Activated T-cell treated with anti-CD3 and anti-CD28 coated beads for 1 hour (primary cell): Measurements from ENCODE around the gene ABHD8.

Experiments used
- DNase-seq: peaks from one replicate; pipeline ENCODE4 v3.0.0-alpha.2; 2020; ENCODE audit warnings: low read depth

The ABHD8 gene, protein sequence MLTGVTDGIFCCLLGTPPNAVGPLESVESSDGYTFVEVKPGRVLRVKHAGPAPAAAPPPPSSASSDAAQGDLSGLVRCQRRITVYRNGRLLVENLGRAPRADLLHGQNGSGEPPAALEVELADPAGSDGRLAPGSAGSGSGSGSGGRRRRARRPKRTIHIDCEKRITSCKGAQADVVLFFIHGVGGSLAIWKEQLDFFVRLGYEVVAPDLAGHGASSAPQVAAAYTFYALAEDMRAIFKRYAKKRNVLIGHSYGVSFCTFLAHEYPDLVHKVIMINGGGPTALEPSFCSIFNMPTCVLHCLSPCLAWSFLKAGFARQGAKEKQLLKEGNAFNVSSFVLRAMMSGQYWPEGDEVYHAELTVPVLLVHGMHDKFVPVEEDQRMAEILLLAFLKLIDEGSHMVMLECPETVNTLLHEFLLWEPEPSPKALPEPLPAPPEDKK

GRCh38 chr19:17303167-17303939 lies at the start of gene ABHD8:
TSS of gene ABHD8 (minus strand) at chr19:17303425. CDS start at chr19:17301616, 1,809 bp downstream.
- peak; percentile 91 for DNase-seq

GRCh38 chr19:17352608-17353280 lies 49.5 kb upstream of the ABHD8 start:
- no peak for DNase-seq

GRCh38 chr19:17351815-17352435 lies 48.7 kb upstream of the ABHD8 start:
- no peak for DNase-seq

GRCh38 chr19:17348700-17349099 lies 45.5 kb upstream of the ABHD8 start:
- DNase-seq = no peak

DNA sequence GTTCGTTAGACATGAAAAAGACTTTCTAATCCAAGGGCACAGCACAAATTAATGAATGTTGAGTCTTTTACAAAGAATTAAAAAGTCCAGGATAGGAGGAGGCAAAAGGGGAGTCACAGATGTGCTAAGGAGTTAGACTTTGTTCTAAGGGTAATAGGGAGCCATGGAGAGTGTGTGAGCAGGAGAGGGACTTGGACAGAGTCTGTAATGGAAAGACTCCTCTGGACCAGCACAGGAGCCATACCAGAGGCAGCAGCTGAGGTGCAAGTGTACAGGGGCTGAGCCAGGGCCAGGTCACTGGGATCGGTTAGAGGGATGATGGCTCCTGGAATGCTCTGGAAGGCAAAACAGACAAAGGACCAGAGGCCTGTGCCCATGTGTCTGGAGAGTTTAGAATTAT lies 44.7 kb upstream of the ABHD8 start:
- no peak for DNase-seq

DNA sequence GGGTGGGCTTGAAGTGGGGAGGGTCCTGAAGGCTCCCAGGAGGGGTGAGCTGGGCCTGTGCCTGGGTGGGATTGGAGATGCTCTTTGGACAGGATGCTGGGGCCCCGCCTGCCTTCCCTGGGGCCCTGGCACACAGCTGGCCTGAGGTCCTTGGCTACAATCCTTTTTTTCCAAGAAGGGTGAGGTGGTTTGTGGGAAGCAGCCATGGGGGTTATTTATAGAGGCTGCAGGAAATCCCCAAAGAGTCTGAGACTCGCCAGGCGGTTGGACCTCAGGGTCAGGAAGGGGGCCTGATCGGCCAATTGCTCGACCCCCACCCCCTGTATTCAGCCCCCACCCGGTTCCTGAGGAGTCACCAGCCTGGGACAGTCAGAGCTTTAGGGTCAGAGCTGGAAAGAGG lies 44.1 kb upstream of the ABHD8 start:
- no peak for DNase-seq

- peak; percentile 76 for DNase-seq
Measured at GRCh38 chr19:17346109-17346671, 43.0 kb upstream of the ABHD8 start.

DNA sequence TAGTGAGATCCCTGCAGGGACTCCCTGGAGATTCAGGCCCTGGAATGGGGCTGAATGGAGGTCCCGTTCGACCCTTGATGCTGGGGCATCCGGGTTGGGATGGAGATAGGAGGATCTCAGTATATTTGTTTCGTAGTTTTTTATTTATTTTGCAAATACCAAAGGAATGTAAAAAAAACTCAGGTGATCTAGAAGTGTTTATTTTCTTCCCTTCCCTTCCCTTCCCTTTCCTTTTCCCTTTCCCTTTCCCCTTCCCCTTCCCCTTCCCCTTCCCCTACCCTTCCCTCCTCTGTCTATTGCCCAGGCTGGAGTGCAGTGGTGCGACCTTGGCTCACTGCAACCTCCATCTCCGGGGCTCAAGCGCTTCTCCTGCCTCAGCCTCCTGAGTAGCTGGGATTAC lies 38.6 kb upstream of the ABHD8 start:
- DNase-seq = no peak

DNA sequence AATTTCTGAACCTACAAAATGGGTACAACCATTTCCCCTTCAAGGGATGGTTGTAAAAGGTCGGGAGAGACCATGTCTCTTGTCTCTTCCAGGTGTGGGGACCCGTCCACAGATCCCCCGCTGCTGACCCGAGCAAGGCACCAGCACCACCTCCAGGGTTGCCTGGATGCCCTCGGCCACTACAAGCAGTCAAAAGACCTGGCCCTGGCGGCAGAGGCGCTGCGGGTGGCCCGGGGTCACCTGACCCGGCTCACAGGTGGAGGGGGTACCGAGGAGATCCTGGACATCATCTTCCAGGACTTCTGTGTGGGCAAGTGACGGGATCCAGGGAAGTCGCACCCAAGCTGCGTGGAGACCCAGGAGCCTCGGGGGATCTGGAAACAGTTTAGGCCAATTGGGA lies 38.2 kb upstream of the ABHD8 start:
- DNase-seq = no peak

DNA sequence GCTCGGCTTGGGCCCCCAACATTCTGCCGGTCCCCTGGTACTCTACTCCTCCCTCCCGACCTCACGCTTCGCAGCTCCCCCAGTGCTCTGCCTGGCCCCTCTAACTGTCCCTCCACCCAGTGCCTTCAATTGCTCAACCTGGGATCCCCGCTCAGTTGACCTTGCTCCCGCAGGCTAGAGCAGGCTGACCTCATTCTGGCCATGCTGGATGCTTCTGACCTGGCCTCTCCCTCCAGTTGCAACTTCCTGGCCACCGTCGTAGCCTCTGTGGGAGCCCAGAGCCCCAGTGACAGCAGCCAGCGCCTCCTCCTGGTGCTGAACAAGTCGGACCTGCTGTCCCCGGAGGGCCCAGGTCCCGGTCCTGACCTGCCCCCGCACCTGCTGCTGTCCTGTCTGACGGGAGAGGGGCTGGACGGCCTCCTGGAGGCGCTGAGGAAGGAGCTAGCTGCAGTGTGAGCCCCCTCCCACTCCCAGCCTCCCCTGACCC lies 37.7 kb upstream of the ABHD8 start:
- DNase-seq = no peak

DNA sequence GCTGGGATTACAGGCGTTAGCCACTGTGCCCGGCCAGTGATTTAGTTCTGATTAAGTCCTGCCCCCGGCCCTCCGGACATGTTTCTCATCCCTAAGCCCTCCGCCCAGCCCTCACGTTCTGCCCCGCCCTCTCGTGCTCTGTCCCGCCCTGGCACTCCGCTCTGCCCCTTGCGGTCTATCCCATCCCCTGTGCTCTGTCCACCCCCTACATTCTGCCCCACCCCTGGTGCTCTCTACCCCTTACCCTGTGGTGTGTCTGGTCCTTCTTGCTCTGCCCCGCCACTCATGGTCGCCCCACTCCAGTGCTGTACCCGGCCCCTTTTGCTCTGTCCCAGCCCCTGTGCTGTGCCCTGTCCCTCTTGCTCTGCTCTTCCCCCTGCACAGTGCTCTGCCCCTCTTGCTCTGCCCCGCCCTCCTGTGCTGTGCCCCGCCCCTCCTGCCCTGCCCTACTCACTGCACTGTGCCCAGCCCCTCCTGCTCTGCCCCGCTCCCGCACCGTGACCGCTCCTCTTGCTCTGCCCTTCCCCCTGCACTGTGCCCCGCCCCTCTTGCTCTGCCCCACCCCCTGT lies 37.2 kb upstream of the ABHD8 start:
- DNase-seq = no peak

GRCh38 chr19:17339088-17339741 lies 36.0 kb upstream of the ABHD8 start:
- DNase-seq = no peak

- DNase-seq = no peak
Measured at GRCh38 chr19:17338433-17339078, 35.3 kb upstream of the ABHD8 start.

- no peak for DNase-seq
Measured at GRCh38 chr19:17337675-17338432, 34.6 kb upstream of the ABHD8 start.

DNA sequence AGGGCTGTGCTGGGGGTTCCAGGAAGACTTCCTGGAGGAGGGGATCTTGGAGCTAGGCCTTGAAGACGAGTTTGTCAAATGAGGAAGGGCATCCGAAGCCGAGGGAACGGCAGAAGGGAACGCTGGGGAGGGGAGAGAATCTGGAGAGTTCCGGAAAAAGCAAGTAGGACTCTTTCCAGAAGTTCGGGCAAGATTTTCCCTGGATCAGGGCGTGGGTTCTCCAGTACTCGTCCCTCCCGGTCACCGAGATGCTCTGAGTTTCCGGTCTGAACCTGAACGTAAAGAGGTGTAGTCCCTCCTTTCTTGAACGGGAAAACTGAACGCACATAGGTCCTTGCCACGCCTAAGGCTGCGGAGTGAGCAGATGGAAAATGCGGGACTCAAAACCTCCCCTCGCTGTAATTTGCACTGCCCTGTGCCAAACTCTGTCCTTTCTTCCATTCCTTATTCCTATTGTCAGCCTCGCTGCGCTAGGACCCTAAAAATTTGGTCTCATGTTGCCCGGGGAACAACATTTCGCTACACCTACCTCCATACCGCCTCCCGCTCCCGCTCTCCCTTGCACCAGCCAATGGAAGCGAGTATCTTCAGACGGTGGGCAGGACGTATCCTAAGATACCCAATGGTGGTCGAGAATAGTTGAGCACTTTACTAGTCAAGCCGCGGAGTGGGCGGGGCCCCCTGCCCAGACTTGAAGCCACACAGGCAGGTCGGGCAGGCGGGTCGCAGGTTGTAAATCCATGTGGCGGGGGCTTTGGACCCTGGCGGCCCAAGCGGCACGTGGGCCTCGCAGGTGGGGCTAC lies 33.8 kb upstream of the ABHD8 start, which contains the start of gene GTPBP3:
Gene GTPBP3, plus strand, starts transcription at position 682 of the 803 bp plus-strand sequence. Its CDS starts 59 bp downstream, at position 741.
- DNase-seq = peak; percentile 94

DNA sequence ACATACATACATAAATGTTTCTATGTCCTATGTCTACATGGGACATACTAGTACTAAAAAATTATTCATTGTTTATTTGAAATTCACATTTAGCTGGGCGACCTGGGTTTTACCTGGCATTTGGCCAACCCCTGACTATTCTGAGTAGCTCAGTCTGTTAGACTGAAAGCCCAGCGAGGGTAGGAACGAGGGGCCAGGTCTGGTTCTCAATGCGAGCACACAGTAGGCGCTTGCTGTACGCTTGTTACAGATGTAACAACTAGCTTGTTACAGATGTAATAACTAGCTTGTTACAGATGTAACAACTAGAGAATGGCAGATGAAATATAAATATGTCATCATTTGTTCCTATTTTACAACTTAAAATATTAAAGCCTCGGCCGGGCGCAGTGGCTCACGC lies 32.4 kb upstream of the ABHD8 start:
- no peak for DNase-seq

- peak; percentile 97 for DNase-seq
Measured at GRCh38 chr19:17334414-17335409, 31.5 kb upstream of the ABHD8 start, which contains the start of gene ANO8. TSS of gene ANO8 (minus strand) at chr19:17334855. CDS start at chr19:17334670, 185 bp downstream.
